Tibial nerve (tissue), 4 donors: ENCODE results near the gene CCDC106.

Source experiments
- CTCF ChIP-seq, 5 experiments: fragments of 200-600 bp in 3 of 5; fragments of 450-650 bp in 2 of 5; sonication (generic) in 3 of 5; IDR thresholded peaks; one replicate each; pipeline ENCODE4 v1.5.1; 2016 to 2019; ENCODE audit warnings: antibody characterized with exemption in 5 of 5, mild to moderate bottlenecking in 3 of 5, moderate library complexity in 2 of 5
- EP300 ChIP-seq, 2 donors: sonication (generic); formaldehyde crosslinking; IDR thresholded peaks; one replicate each; pipeline ENCODE4 v1.6.1; 2017; ENCODE audit warnings: antibody characterized with exemption in 2 of 2, mild to moderate bottlenecking in 1 of 2
- POLR2A ChIP-seq, 2 donors: fragments of 450-650 bp; IDR thresholded peaks; one replicate each; pipeline ENCODE4 v1.6.1; 2017; ENCODE audit warnings: antibody characterized with exemption in 2 of 2, mild to moderate bottlenecking in 2 of 2, moderate library complexity in 2 of 2

GRCh38 chr19:55603581-55604292 lies 44.3 kb upstream of the CCDC106 start:
- TF ChIP-seq CTCF (IDR thresholded peaks at IDR 0.05) (no peak), EP300 (IDR thresholded peaks at IDR 0.05) (no peak), POLR2A (IDR thresholded peaks at IDR 0.05) (no peak)
